ENCODE results near the gene TBL1X. TPM values are rescaled to one million over a fixed set of nuclear protein-coding genes. Genes with fewer than 3 reads are reported as not detected.
"Not testable (repeated sequence)": the region's sequence is repeated elsewhere in the genome, so short reads cannot be mapped to it uniquely, and the experiment has no call there.

Gene TBL1X
- total RNA-seq, 4 donors from 2014 or later: 27.7 to 49.1 (median 39.6) TPM

DNA sequence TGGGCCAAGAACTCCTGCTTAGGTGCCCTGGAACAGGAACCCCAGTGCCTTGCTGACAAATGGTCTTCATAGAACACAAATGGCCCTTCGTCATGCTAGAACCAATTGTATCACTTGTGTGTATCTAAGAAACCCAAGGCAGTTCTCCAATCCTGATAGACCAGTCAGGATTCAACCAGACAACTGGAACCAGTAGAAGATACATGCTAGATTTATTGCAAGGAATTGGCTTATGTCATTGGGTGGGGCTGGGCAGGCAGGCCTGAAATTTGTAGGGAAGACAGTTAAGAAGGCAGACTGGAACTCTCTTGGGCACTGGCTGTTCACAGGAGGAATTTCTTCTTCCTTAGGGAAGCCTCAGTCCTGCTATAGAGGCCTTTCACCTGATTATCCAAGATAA, 17.0 kb upstream of the TBL1X start:
- TF ChIP-seq POLR2AphosphoS5 (IDR thresholded peaks at IDR 0.05) (no peak), EP300 (IDR thresholded peaks at IDR 0.05) (no peak), CTCF (IDR thresholded peaks at IDR 0.05) (no peak), POLR2A (IDR thresholded peaks at IDR 0.05) (no peak)
- no peaks in the 10 kb centered on the region for H3K36me3 ChIP-seq
- H3K27me3 ChIP-seq: no peaks in the 10 kb centered on the region
- no peak overlapping the region for H3K27ac ChIP-seq
- no peaks in the 10 kb centered on the region for H3K4me1 ChIP-seq
- no peaks in the 10 kb centered on the region for H3K9me3 ChIP-seq
- ATAC-seq: no peak
- 60 to 83% methylated on average over 1 of the region's 1 CpG for WGBS, 2 donors (ENCODE audit: low coverage in 1 of 2)
- no peak overlapping the region for H3K4me3 ChIP-seq

DNA sequence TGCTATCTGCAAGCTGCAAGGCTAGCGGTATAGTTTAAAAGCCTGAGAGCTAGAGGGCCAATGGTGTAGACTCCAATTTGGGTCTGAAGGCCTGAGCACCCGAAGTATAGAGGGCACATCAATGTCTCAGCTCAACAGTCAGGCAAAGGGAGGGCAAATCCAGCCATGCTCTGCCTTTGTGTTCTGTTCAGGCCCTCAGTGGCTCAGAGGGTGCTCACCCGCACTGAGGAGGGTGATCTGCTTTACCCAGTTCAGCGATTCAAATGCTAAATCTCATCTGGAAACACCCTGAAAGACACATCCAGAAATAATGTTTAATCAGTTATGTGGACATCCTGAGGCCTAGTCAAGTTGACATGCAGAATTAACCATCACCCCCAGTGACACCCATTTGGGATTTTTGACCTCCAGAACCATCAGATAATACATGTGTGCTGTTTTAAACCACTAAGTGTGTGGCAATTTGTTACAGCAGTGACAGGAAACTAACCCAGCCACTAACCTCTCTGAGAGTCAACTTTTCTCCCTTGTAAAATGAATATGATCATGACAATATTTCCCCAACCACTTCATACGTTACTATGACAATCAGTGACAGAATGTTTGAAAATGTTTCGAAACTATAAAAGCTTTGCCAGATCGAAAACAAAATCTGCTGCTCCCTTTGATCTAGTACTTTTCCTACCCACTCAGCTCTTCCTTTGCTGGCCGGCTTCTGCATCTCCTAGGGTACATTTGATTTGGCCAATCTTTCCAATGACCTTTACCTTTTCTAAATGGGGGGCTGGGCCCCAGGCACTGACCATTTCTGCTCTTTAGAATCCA, 8.4 kb upstream of the TBL1X start:
- H3K4me3 ChIP-seq: no peak overlapping the region
- H3K4me1 ChIP-seq: peaks cover 0 to 3% (median 0%) of the 10 kb centered on the region in 3 donors
- no peaks in the 10 kb centered on the region for H3K27me3 ChIP-seq
- ATAC-seq: peak; percentile 57
- 59 to 71% methylated on average over 6 of the region's 8 CpGs for WGBS, 2 donors (ENCODE audit: low coverage in 1 of 2)
- no peaks in the 10 kb centered on the region for H3K9me3 ChIP-seq
- H3K36me3 ChIP-seq: no peaks in the 10 kb centered on the region
- TF ChIP-seq POLR2AphosphoS5 (IDR thresholded peaks at IDR 0.05): no peak
- H3K27ac ChIP-seq: no peak overlapping the region

DNA sequence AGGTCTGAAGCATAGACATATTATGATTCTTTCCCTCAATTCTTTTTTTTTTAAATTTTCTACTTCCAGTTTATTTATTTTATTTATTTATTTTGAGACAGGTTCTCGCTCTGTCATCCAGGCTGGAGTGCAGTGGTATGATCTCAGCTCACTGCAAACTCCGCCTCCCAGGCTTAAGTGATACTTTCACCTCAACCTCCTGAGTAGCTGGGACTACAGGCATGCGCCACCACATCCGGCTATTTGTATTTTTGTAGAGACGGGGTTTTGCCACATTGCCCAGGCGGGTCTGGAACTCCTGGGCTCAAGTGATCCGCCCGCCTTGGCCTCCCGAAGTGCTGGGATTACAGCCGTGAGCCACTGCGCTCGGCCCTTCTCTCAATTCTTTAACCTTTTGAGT, 6.8 kb upstream of the TBL1X start:
- H3K4me1 ChIP-seq, ATAC-seq, H3K9me3 ChIP-seq, H3K4me3 ChIP-seq, H3K27ac ChIP-seq, H3K36me3 ChIP-seq, H3K27me3 ChIP-seq: not testable (repeated sequence)
- WGBS, 2 donors (ENCODE audit: low coverage in 1 of 2): 90% methylated on average over 10 of the region's 12 CpGs; no CpG with 5 or more reads in 1 of the 2 donors

DNA sequence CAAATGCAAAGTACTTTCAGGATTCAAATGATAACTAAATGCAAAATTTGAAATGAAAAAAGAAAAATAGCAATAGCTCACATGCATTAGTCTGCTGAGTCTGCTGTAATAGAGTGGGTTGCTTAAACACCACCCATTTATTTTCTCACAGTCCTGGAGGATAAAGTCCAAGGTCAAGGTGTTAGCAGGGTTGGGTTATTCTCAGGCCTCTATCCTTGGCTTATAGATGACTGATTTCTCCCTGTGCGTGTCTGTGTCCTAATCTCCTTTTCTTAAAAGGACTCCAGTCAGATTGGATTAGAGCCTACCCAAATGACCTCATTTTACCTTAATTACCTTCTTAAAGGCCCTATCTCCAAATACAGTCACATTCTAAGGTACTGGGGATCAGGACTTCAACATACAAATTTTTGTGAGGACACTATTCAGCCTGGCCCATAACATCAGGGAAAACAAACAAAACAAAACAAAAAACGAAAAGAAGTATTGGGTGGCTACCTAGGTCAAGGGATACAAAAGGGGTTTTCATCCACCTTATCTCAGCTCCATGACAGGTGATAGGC, 6.3 kb upstream of the TBL1X start:
- no peaks in the 10 kb centered on the region for H3K36me3 ChIP-seq
- H3K4me3 ChIP-seq: no peak overlapping the region
- ATAC-seq: no peak
- peaks cover 0 to 6% (median 5%) of the 10 kb centered on the region in 3 donors for H3K4me1 ChIP-seq
- WGBS, 2 donors (ENCODE audit: low coverage in 1 of 2): 44 to 92% methylated on average over 1 of the region's 2 CpGs
- H3K27me3 ChIP-seq: no peaks in the 10 kb centered on the region
- H3K27ac ChIP-seq: no peak overlapping the region
- no peak for TF ChIP-seq POLR2A (IDR thresholded peaks at IDR 0.05)
- no peak for TF ChIP-seq CTCF (IDR thresholded peaks at IDR 0.05)
- no peak for TF ChIP-seq POLR2AphosphoS5 (IDR thresholded peaks at IDR 0.05)
- no peak for TF ChIP-seq EP300 (IDR thresholded peaks at IDR 0.05)
- H3K9me3 ChIP-seq: no peaks in the 10 kb centered on the region

- Histone ChIP-seq H3K36me3 (no peaks in the 10 kb centered on the region), H3K27me3 (no peaks in the 10 kb centered on the region), H3K4me1 (peaks cover 0 to 12% (median 6%) of the 10 kb centered on the region in 3 donors), H3K27ac (no peak overlapping the region), H3K9me3 (no peaks in the 10 kb centered on the region), H3K4me3 (no peak overlapping the region)
- no peak for ATAC-seq
- TF ChIP-seq POLR2AphosphoS5 (IDR thresholded peaks at IDR 0.05): no peak
- TF ChIP-seq POLR2A (IDR thresholded peaks at IDR 0.05): no peak
- no peak for TF ChIP-seq EP300 (IDR thresholded peaks at IDR 0.05)
- TF ChIP-seq CTCF (IDR thresholded peaks at IDR 0.05): no peak
- 70 to 72% methylated on average over 1 to 3 of the region's 3 CpGs for WGBS, 2 donors (ENCODE audit: low coverage in 1 of 2)
These were observed 5.6 kb upstream of the TBL1X start for GRCh38 chrX:9459186-9459748.

- TF ChIP-seq CTCF (IDR thresholded peaks at IDR 0.05) (no peak), POLR2AphosphoS5 (IDR thresholded peaks at IDR 0.05) (no peak), POLR2A (IDR thresholded peaks at IDR 0.05) (no peak), EP300 (IDR thresholded peaks at IDR 0.05) (no peak)
- WGBS, 2 donors (ENCODE audit: low coverage in 1 of 2): 82 to 92% methylated on average over 4 to 5 of the region's 6 CpGs
- Histone ChIP-seq H3K36me3 (no peaks in the 10 kb centered on the region), H3K27ac (no peak overlapping the region), H3K4me3 (no peak overlapping the region), H3K9me3 (no peaks in the 10 kb centered on the region), H3K27me3 (no peaks in the 10 kb centered on the region), H3K4me1 (peaks cover 0 to 18% (median 6%) of the 10 kb centered on the region in 3 donors)
- no peak for ATAC-seq
These were observed 3.8 kb upstream of the TBL1X start for GRCh38 chrX:9461087-9461486.
